AG04450 (cell line): ENCODE results near the gene SYP. TPM values are rescaled to one million over a fixed set of nuclear protein-coding genes. Genes with fewer than 3 reads are reported as not detected.

Source experiments
- CTCF ChIA-PET: fragments of 300-600, 350-600 bp; formaldehyde crosslinking; extraction: SDS; loops from one replicate; lab custom pipeline; 2022; ENCODE audit warnings: antibody characterized with exemption, inconsistent platforms; lab: Charles Lee
- POLR2A ChIA-PET: fragments of 350-600 bp; formaldehyde crosslinking; extraction: SDS; loops from one replicate; lab custom pipeline; 2021; ENCODE audit warnings: antibody characterized with exemption, inconsistent platforms; lab: Yijun Ruan, JAX
- DNase-seq: peaks from one replicate; pipeline ENCODE4 v3.0.0-alpha.2; 2011; ENCODE audit warnings: low read depth, low spot score
- H3K27ac ChIP-seq: one replicate; pipeline ENCODE4 v1.5.1; 2012; ENCODE audit warnings: low read depth, low read length, control low read depth
- H3K27me3 ChIP-seq: one replicate; pipeline ENCODE4 v1.6.0; 2012; ENCODE audit warnings: low read length; ENCODE audit not compliant: control insufficient read depth, insufficient read depth
- H3K4me3 ChIP-seq: 2 replicates; pipeline ENCODE4 v1.5.1; 2011; ENCODE audit warnings: mild to moderate bottlenecking, low read depth, low read length, control low read depth
- H3K9me3 ChIP-seq: 2 replicates; pipeline ENCODE4 v1.5.1; 2012; ENCODE audit warnings: low read length; ENCODE audit not compliant: control insufficient read depth, insufficient read depth
- polyA plus RNA-seq: library from polyadenylated mRNA; depleted of rRNA; stranded (reverse); fragments of >200 nt; gene quantifications from 2 replicates; pipeline ENCODE4 v1.2.3, GENCODE V29; 2011
- TF ChIP-seq, protein P1 (sequence below): IDR thresholded peaks from 2 replicates; pipeline ENCODE4 v1.5.1; 2011; ENCODE audit warnings: low read depth, low read length, control low read depth, inconsistent platforms

SYP gene
- polyA plus RNA-seq, 1 experiment, result 0.07 TPM

DNA sequence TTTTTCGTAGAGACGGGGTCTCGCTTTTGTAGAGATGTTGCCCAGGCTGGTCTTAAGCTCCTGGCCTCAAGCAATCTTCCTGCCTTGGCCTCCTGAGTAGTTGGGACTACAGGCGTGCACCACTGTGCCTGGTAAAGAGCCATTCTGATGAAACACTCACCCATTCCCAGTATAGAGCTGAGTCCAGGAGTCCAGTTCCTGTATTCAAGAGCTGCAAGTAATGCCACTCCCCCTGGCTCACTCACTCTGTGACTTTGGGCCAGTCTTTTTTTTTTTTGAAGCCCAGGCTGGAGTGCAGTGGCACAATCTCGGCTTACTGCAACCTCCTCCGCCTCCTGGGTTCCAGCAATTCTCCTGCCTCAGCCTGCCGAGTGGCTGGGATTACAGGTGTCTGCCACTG, 38.7 kb upstream of the SYP start:
- no peak overlapping the region for H3K4me3 ChIP-seq
- H3K9me3 ChIP-seq, result no peaks in the 10 kb centered on the region
- DNase-seq, result no peak
- no peak overlapping the region for H3K27ac ChIP-seq
- CTCF ChIA-PET, result no interaction called here
- H3K27me3 ChIP-seq, result no peaks in the 10 kb centered on the region
- TF ChIP-seq, protein P1, sequence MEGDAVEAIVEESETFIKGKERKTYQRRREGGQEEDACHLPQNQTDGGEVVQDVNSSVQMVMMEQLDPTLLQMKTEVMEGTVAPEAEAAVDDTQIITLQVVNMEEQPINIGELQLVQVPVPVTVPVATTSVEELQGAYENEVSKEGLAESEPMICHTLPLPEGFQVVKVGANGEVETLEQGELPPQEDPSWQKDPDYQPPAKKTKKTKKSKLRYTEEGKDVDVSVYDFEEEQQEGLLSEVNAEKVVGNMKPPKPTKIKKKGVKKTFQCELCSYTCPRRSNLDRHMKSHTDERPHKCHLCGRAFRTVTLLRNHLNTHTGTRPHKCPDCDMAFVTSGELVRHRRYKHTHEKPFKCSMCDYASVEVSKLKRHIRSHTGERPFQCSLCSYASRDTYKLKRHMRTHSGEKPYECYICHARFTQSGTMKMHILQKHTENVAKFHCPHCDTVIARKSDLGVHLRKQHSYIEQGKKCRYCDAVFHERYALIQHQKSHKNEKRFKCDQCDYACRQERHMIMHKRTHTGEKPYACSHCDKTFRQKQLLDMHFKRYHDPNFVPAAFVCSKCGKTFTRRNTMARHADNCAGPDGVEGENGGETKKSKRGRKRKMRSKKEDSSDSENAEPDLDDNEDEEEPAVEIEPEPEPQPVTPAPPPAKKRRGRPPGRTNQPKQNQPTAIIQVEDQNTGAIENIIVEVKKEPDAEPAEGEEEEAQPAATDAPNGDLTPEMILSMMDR, result no peak
- POLR2A ChIA-PET, result no interaction called here

DNA sequence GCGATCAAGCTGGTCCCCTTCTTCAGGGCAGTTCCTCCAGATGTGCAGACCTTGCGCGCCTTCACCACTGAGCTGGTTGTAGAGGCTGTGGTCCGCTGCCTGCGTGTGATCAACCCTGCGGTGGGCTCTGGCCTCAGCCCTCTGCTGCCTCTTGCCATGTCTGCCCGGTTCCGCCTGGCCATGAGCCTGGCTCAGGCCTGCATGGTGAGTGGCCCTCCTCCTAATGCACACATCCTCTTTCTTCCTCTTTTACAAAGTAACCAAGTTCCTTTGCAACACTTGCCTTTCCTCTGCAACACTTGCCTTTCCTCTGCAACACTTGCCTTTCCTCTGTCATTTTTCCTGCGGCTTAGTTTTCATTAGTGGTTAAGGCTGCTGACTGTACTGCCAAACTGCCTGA, 37.1 kb upstream of the SYP start:
- CTCF ChIA-PET, result no interaction called here
- Histone ChIP-seq H3K9me3 (no peaks in the 10 kb centered on the region), H3K27me3 (no peaks in the 10 kb centered on the region), H3K4me3 (no peak overlapping the region), H3K27ac (no peak overlapping the region)
- TF ChIP-seq, protein P1, result no peak
- POLR2A ChIA-PET, result no interaction called here
- DNase-seq, result no peak

DNA sequence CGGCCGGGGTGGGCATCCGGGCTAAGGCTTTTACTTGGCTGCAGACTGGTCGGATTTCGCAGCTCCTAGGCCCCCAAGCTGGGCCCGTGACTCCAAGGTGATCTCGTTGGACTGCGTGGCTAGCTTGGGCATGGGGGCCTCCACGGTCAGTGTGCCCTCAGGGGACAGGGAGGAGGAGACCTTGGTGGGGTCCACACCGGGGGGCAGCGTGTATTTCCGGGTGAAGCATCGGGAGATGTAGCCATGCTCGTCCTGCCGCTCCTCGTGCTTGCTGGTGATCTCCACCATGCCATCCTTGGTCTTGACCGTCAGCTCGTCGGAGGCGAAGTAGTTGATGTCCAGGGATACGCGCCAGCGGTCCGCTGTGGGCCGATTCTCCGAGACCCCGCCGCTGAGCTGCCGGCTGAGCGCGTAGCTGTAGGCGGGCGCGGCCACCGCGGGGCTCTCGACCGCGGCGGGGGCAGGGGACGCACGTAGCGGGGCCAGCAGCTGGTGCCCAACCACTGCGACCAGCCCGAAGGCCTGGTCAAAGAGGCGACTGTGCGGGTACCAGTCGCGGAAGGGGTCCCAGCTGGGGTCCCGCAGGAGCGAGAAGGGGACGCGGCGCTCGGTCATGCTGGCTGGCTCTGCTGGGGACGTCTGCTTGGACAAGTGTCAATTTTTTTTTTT, 34.0 kb upstream of the SYP start:
- CTCF ChIA-PET, result interaction anchor here (0.7 kb wide), 1 partner anchor 80 kb away, joined by 3 read pairs; no protein-coding TSS in a partner anchor

DNA sequence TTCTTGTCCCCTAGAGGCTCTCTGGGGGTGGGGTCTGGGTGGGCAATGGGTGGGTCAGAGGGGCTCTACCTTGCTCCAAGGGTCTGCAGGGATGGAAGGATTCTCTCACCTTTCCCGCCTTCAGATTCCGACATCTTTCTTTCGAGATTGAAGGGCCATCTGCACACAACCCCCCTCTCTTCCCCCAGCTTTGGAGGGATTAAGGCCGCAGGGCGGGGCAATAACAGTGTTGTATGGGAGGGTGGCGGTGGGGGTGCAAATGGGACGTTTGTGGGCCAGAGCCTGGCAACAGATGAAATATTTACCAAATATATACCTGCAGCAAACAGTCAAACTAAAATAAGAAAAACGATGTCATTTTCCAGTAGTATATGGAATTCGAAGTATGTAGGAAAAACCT, 33.2 kb upstream of the SYP start, which contains the start of gene CACNA1F:
Gene CACNA1F (minus strand): TSS at position 165 of the 400 bp plus-strand sequence. CDS start 31 bp downstream, at position 134.
- Histone ChIP-seq H3K9me3 (no peaks in the 10 kb centered on the region), H3K27me3 (no peaks in the 10 kb centered on the region), H3K4me3 (no peak within 1 kb of the TSS), H3K27ac (no peak within 1 kb of the TSS)
- ChIA-PET POLR2A (no interaction called here), CTCF (no interaction called here)
- TF ChIP-seq, protein P1, result no peak
- DNase-seq, result no peak

More for the DNA sequence above, 34.0 kb upstream of the SYP start:
- DNase-seq, result no peak
- H3K9me3 ChIP-seq, result no peaks in the 10 kb centered on the region
- no peaks in the 10 kb centered on the region for H3K27me3 ChIP-seq
- POLR2A ChIA-PET, result no interaction called here
- no peak overlapping the region for H3K4me3 ChIP-seq
- TF ChIP-seq, protein P1, result no peak
- no peak overlapping the region for H3K27ac ChIP-seq

DNA sequence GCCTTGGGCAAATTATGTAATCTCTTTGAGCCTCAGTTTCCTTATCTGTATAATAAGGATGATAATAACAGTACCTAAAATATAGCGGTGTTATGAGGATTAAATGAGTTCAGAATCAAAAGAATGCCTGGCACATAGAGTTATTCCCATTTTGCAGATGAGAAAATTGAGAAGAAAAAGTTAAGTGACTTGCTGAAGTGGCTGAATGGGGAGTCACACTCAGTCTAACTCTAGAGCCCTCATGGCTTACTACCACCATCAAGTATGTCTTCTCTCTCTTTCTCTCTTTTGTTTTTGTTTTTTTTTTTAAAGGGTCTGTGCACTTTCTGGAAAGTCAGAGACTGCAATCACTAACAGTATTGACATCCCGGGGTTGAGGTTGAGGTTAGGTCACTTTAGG, 32.5 kb upstream of the SYP start:
- Histone ChIP-seq H3K27me3 (no peaks in the 10 kb centered on the region), H3K4me3 (no peak overlapping the region), H3K9me3 (no peaks in the 10 kb centered on the region), H3K27ac (no peak overlapping the region)
- ChIA-PET POLR2A (no interaction called here), CTCF (no interaction called here)
- TF ChIP-seq, protein P1, result no peak
- no peak for DNase-seq
